Liver (tissue), 9 donors: ENCODE measurements around the gene DDAH2. TPM values are rescaled to one million over a fixed set of nuclear protein-coding genes. Genes with fewer than 3 reads are reported as not detected.

Experiments
- DNase-seq: peaks from one replicate; pipeline ENCODE4 v3.0.0-alpha.2; 2017; ENCODE audit warnings: low spot score
- H3K27ac ChIP-seq, 2 donors: one replicate each; pipeline ENCODE4 v1.7.0; 2013; ENCODE audit warnings: inconsistent platforms in 2 of 2, low read length in 2 of 2, control low read depth in 1 of 2, low read depth in 1 of 2, mild to moderate bottlenecking in 1 of 2
- H3K27me3 ChIP-seq, 4 donors: one replicate each; pipeline versions ENCODE4 v1.6.1 to v1.7.0; 2013; ENCODE audit warnings: low read length in 3 of 4, inconsistent platforms in 1 of 4, mild to moderate bottlenecking in 1 of 4, moderate library complexity in 1 of 4; ENCODE audit not compliant: control insufficient read depth in 4 of 4, insufficient read depth in 4 of 4
- H3K36me3 ChIP-seq, 4 donors: one replicate each; pipeline versions ENCODE4 v1.6.1 to v1.7.0; 2013; ENCODE audit warnings: low read length in 3 of 4, mild to moderate bottlenecking in 3 of 4, low read depth in 1 of 4, moderate library complexity in 1 of 4; ENCODE audit not compliant: control insufficient read depth in 4 of 4, insufficient read depth in 3 of 4
- H3K4me1 ChIP-seq, 4 donors: one replicate each; pipeline versions ENCODE4 v1.6.1 to v1.7.0; 2013; ENCODE audit warnings: low read length in 3 of 4, mild to moderate bottlenecking in 3 of 4, moderate library complexity in 1 of 4; ENCODE audit not compliant: control insufficient read depth in 4 of 4, insufficient read depth in 4 of 4
- H3K4me3 ChIP-seq, 3 donors: one replicate each; pipeline versions ENCODE4 v1.6.1 to v1.7.0; 2013; ENCODE audit warnings: low read length in 3 of 3, control low read depth in 1 of 3, low read depth in 1 of 3, mild to moderate bottlenecking in 1 of 3
- H3K9ac ChIP-seq, 2 donors: one replicate each; pipeline ENCODE4 v1.7.0; 2013; ENCODE audit warnings: low read length in 2 of 2, mild to moderate bottlenecking in 2 of 2, moderate library complexity in 2 of 2, control low read depth in 1 of 2, low read depth in 1 of 2
- H3K9me3 ChIP-seq, 4 donors: one replicate each; pipeline versions ENCODE4 v1.6.1 to v1.7.0; 2013; ENCODE audit warnings: low read length in 3 of 4; ENCODE audit not compliant: control insufficient read depth in 4 of 4
- ATF3 ChIP-seq: IDR thresholded peaks from 2 replicates; pipeline ENCODE4 v1.6.1; 2016; ENCODE audit warnings: antibody characterized with exemption
- CTCF ChIP-seq: fragments of 150-350 bp; IDR thresholded peaks from 2 replicates; pipeline ENCODE4 v1.5.1; 2017; ENCODE audit warnings: improper control_type of control experiment, low read depth, low read length; ENCODE audit not compliant: missing input control
- EGR1 ChIP-seq, 2 donors: IDR thresholded peaks; 2 replicates each; pipeline ENCODE4 v1.6.1; 2016 to 2018; ENCODE audit warnings: antibody characterized with exemption in 2 of 2, low read depth in 2 of 2
- FOXA1 ChIP-seq: IDR thresholded peaks from 2 replicates; pipeline ENCODE4 v1.6.1; 2016; ENCODE audit warnings: antibody characterized with exemption
- FOXA2 ChIP-seq: IDR thresholded peaks from 2 replicates; pipeline ENCODE4 v1.6.1; 2016; ENCODE audit warnings: antibody characterized with exemption
- GABPA ChIP-seq, 2 donors: IDR thresholded peaks in 1 of 2; conservative IDR thresholded peaks in 1 of 2; 2 replicates each; pipeline ENCODE4 v1.6.1; 2016; ENCODE audit warnings: antibody characterized with exemption in 2 of 2, mild to moderate bottlenecking in 1 of 2, moderate library complexity in 1 of 2
- HNF4A ChIP-seq, 2 donors: conservative IDR thresholded peaks; 2 replicates each; pipeline ENCODE4 v1.6.1; 2016; ENCODE audit warnings: antibody characterized with exemption in 2 of 2, mild to moderate bottlenecking in 2 of 2
- HNF4G ChIP-seq: IDR thresholded peaks from 2 replicates; pipeline ENCODE4 v1.6.1; 2016; ENCODE audit warnings: antibody characterized with exemption
- JUND ChIP-seq, 2 donors: IDR thresholded peaks; 2 replicates each; pipeline ENCODE4 v1.6.1; 2016; ENCODE audit warnings: antibody characterized with exemption in 2 of 2
- MAX ChIP-seq: IDR thresholded peaks from 2 replicates; pipeline ENCODE4 v1.6.1; 2016; ENCODE audit warnings: antibody characterized with exemption
- NR2F2 ChIP-seq: IDR thresholded peaks from 2 replicates; pipeline ENCODE4 v1.6.1; 2016; ENCODE audit warnings: antibody characterized with exemption
- RAD21 ChIP-seq, 2 donors: IDR thresholded peaks; 2 replicates each; pipeline ENCODE4 v1.6.1; 2016; ENCODE audit warnings: antibody characterized with exemption in 2 of 2, mild to moderate bottlenecking in 2 of 2
- REST ChIP-seq: IDR thresholded peaks from 2 replicates; pipeline ENCODE4 v1.6.1; 2016; ENCODE audit warnings: antibody characterized with exemption, mild to moderate bottlenecking
- RXRA ChIP-seq, 2 donors: IDR thresholded peaks; 2 replicates each; pipeline ENCODE4 v1.6.1; 2017 to 2018; ENCODE audit warnings: antibody characterized with exemption in 2 of 2, mild to moderate bottlenecking in 1 of 2
- SP1 ChIP-seq: IDR thresholded peaks from 2 replicates; pipeline ENCODE4 v1.6.1; 2018; ENCODE audit warnings: antibody characterized with exemption, mild to moderate bottlenecking
- TAF1 ChIP-seq: conservative IDR thresholded peaks from 2 replicates; pipeline ENCODE4 v1.6.1; 2016; ENCODE audit warnings: antibody characterized with exemption, mild to moderate bottlenecking
- YY1 ChIP-seq: IDR thresholded peaks from 2 replicates; pipeline ENCODE4 v1.6.1; 2016; ENCODE audit warnings: antibody characterized with exemption, mild to moderate bottlenecking
- ZBTB33 ChIP-seq: IDR thresholded peaks from 2 replicates; pipeline ENCODE4 v1.6.1; 2016; ENCODE audit warnings: antibody characterized with exemption
- WGBS: extraction: QIAGEN DNeasy Blood & Tissue Kit; methylation state at CpG from one replicate; pipeline ENCODE4 v1.1.7; 2013; 5-methylcytosine and 5-hydroxymethylcytosine counted together
- polyA plus RNA-seq, 2 donors: library from polyadenylated mRNA; stranded (reverse) in 1 of 2; unstranded in 1 of 2; fragments of 200-250 nt in 1 of 2; fragments of >200 nt in 1 of 2; fragmentation: Nextera tagmentation in 1 of 2; extraction: Ambion mirVana in 1 of 2; gene quantifications; one replicate each; pipeline versions ENCODE4 v1.2.1 to v1.2.3, GENCODE V29; 2013 to 2015
- total RNA-seq, 2 donors: library from RNA; depleted of rRNA; stranded (reverse); fragments of >200 nt; gene quantifications; one replicate each; pipeline ENCODE4 v1.2.3, GENCODE V29; 2014
- donor health status: healthy.
- donor health status: healthy.
- donor health status: healthy.
- donor health status: healthy.
- donor health status: healthy.

Gene DDAH2
- total and polyA plus RNA-seq, 4 donors, result 19.8 to 31.4 (median 23.2) TPM

GRCh38 chr6:31737315-31737990 is 8.4 kb upstream of the DDAH2 start:
- Histone ChIP-seq H3K9me3 (no peaks in the 10 kb centered on the region), H3K9ac (peak overlapping the region in 1 of 2 donors; percentile 74), H3K36me3 (peaks cover 3 to 11% (median 10%) of the 10 kb centered on the region in 4 donors), H3K27ac (peak overlapping the region; percentile 90 to 96), H3K4me3 (no peak overlapping the region), H3K4me1 (peaks cover 22 to 60% (median 46%) of the 10 kb centered on the region in 4 donors), H3K27me3 (no peaks in the 10 kb centered on the region)
- 46% methylated on average over 7 of the region's 7 CpGs for WGBS
- no peak for TF ChIP-seq SP1
- no peak for TF ChIP-seq NR2F2
- TF ChIP-seq HNF4A (conservative IDR thresholded peaks at IDR 0.05), result peak in 1 of 2 donors; percentile 12
- TF ChIP-seq YY1, result no peak
- TF ChIP-seq ZBTB33, result peak; percentile 25
- no peak for TF ChIP-seq EGR1 (IDR thresholded peaks at IDR 0.05; ENCODE audit: low read depth in 2 of 2)
- no peak for TF ChIP-seq RAD21 (IDR thresholded peaks at IDR 0.05)
- no peak for TF ChIP-seq GABPA (IDR thresholded peaks at IDR 0.05 in 1 of 2, conservative IDR thresholded peaks at IDR 0.05 in 1 of 2)
- TF ChIP-seq ATF3, result no peak
- peak; percentile 68 for DNase-seq

GRCh38 chr6:31736768-31737314 is 7.7 kb upstream of the DDAH2 start:
- DNase-seq, result no peak
- H3K27ac ChIP-seq, result peak overlapping the region; percentile 90 to 96
- H3K4me1 ChIP-seq, result peaks cover 22 to 63% (median 47%) of the 10 kb centered on the region in 4 donors
- peaks cover 4 to 17% (median 16%) of the 10 kb centered on the region in 4 donors for H3K36me3 ChIP-seq
- TF ChIP-seq RXRA (IDR thresholded peaks at IDR 0.05), result no peak
- TF ChIP-seq MAX, result no peak
- no peak for TF ChIP-seq ZBTB33
- no peak for TF ChIP-seq JUND (IDR thresholded peaks at IDR 0.05)
- no peak for TF ChIP-seq HNF4A (conservative IDR thresholded peaks at IDR 0.05)
- no peak for TF ChIP-seq EGR1 (IDR thresholded peaks at IDR 0.05; ENCODE audit: low read depth in 2 of 2)
- no peak for TF ChIP-seq HNF4G
- TF ChIP-seq GABPA (IDR thresholded peaks at IDR 0.05 in 1 of 2, conservative IDR thresholded peaks at IDR 0.05 in 1 of 2), result no peak
- no peak for TF ChIP-seq REST
- TF ChIP-seq YY1, result no peak
- TF ChIP-seq NR2F2, result no peak
- TF ChIP-seq FOXA2, result no peak
- TF ChIP-seq TAF1, result no peak
- no peak for TF ChIP-seq RAD21 (IDR thresholded peaks at IDR 0.05)
- no peak for TF ChIP-seq SP1
- no peak for TF ChIP-seq ATF3
- no peak for TF ChIP-seq FOXA1
- TF ChIP-seq CTCF, result no peak
- 51% methylated on average over 10 of the region's 10 CpGs for WGBS
- H3K4me3 ChIP-seq, result peak overlapping the region; percentile 53 to 84 (median 80)
- no peaks in the 10 kb centered on the region for H3K9me3 ChIP-seq
- H3K27me3 ChIP-seq, result no peaks in the 10 kb centered on the region
- peak overlapping the region in 1 of 2 donors; percentile 98 for H3K9ac ChIP-seq
